GM23338 (cell line): Measurements from ENCODE around the gene ATXN3. TPM values are rescaled to one million over a fixed set of nuclear protein-coding genes. Genes with fewer than 3 reads are reported as not detected.

Experiments
- ATAC-seq: fragments of 200-7000 bp; cut with Tn5 transposase; 3 replicates; pipeline ENCODE4 v1.9.1; 2020
- DNase-seq: peaks from one replicate; pipeline ENCODE4 v3.0.0-alpha.2; 2015; ENCODE audit warnings: low spot score
- H2AFZ ChIP-seq: fragments of 200-600 bp; sonication (generic); 2 replicates; pipeline ENCODE4 v1.8.0; 2016; ENCODE audit warnings: antibody characterized with exemption, mild to moderate bottlenecking, moderate library complexity
- H3F3A ChIP-seq: fragments of 200-600 bp; sonication (generic); replicated peaks from 2 replicates; pipeline ENCODE4 v1.8.0; 2017; ENCODE audit warnings: antibody characterized with exemption, mixed run types, low read depth
- H3K27ac ChIP-seq: fragments of 200-600 bp; sonication (generic); 2 replicates; pipeline ENCODE4 v1.6.1; 2016; ENCODE audit warnings: low read depth
- H3K27me3 ChIP-seq: fragments of 200-600 bp; sonication (generic); 2 replicates; pipeline ENCODE4 v1.8.0; 2016; ENCODE audit warnings: mild to moderate bottlenecking, mixed run types, moderate library complexity; ENCODE audit not compliant: insufficient read depth
- H3K36me3 ChIP-seq: fragments of 200-600 bp; sonication (generic); 2 replicates; pipeline ENCODE4 v1.8.0; 2016; ENCODE audit warnings: mild to moderate bottlenecking; ENCODE audit not compliant: insufficient read depth
- H3K4me1 ChIP-seq: fragments of 200-600 bp; sonication (generic); 2 replicates; pipeline ENCODE4 v1.8.0; 2016; ENCODE audit warnings: mild to moderate bottlenecking, moderate library complexity; ENCODE audit not compliant: insufficient read depth
- H3K4me2 ChIP-seq: fragments of 200-600 bp; sonication (generic); 2 replicates; pipeline ENCODE4 v1.7.1; 2017; ENCODE audit warnings: mixed run types
- H3K4me3 ChIP-seq: fragments of 200-600 bp; sonication (generic); 2 replicates; pipeline ENCODE4 v1.6.1; 2016; ENCODE audit warnings: mixed run types
- H3K79me2 ChIP-seq: fragments of 200-600 bp; sonication (generic); replicated peaks from 2 replicates; pipeline ENCODE4 v1.8.0; 2017; ENCODE audit warnings: mild to moderate bottlenecking; ENCODE audit not compliant: insufficient read depth
- H3K9me2 ChIP-seq: fragments of 200-600 bp; sonication (generic); 2 replicates; pipeline ENCODE4 v1.8.0; 2017; ENCODE audit not compliant: insufficient read depth
- H4K20me1 ChIP-seq: fragments of 200-600 bp; sonication (generic); replicated peaks from 2 replicates; pipeline ENCODE4 v1.8.0; 2017; ENCODE audit warnings: mild to moderate bottlenecking; ENCODE audit not compliant: insufficient read depth
- H3K27ac Mint-ChIP-seq: 2 replicates; pipeline ENCODE4 v1.8.0; 2020; ENCODE audit warnings: inconsistent platforms, mild to moderate bottlenecking, moderate library complexity, mixed read lengths
- H3K27me3 Mint-ChIP-seq: 3 replicates; pipeline ENCODE4 v1.8.0; 2022; ENCODE audit warnings: low read depth, mild to moderate bottlenecking, moderate library complexity, mixed read lengths, inconsistent platforms; ENCODE audit not compliant: insufficient read depth, poor library complexity
- H3K36me3 Mint-ChIP-seq: 3 replicates; pipeline ENCODE4 v1.8.0; 2021; ENCODE audit warnings: low read depth, mild to moderate bottlenecking, inconsistent platforms, moderate library complexity, mixed read lengths
- H3K4me1 Mint-ChIP-seq: 3 replicates; pipeline ENCODE4 v1.8.0; 2020; ENCODE audit warnings: mild to moderate bottlenecking, inconsistent platforms, mixed read lengths
- H3K4me3 Mint-ChIP-seq: 3 replicates; pipeline ENCODE4 v1.8.0; 2021; ENCODE audit warnings: moderate library complexity, mild to moderate bottlenecking, inconsistent platforms, mixed read lengths
- H3K9me3 Mint-ChIP-seq: 3 replicates; pipeline ENCODE4 v1.8.0; 2020; ENCODE audit warnings: moderate library complexity, mild to moderate bottlenecking, inconsistent platforms, mixed read lengths
- CREB1 ChIP-seq: fragments of 250-450 bp; sonication (Bioruptor Pico); IDR thresholded peaks from 2 replicates; pipeline ENCODE4 v1.5.0; 2020; ENCODE audit warnings: low read depth, mild to moderate bottlenecking, moderate library complexity
- POLR2AphosphoS5 ChIP-seq: IDR thresholded peaks from 2 replicates; pipeline ENCODE4 v1.6.1; 2016; ENCODE audit warnings: antibody characterized with exemption, low read depth
- ZNF114 ChIP-seq: fragments of 250-450 bp; sonication (Bioruptor Pico); IDR thresholded peaks from 2 replicates; pipeline ENCODE4 v1.5.0; 2020; ENCODE audit warnings: mild to moderate bottlenecking, moderate library complexity
- polyA plus RNA-seq: library from polyadenylated mRNA; unstranded; fragments of >200 nt; fragmentation: Nextera tagmentation; extraction: Ambion mirVana; gene quantifications from 2 replicates; pipeline ENCODE4 v1.2.1, GENCODE V29; 2016
- total RNA-seq: library from RNA; depleted of rRNA; stranded (reverse); fragments of >200 nt; shearing (Covaris generic); gene quantifications from 2 replicates; pipeline ENCODE4 v1.2.3, GENCODE V29; 2014
- TF ChIP-seq, protein P1 (sequence below): IDR thresholded peaks from 2 replicates; pipeline ENCODE4 v1.6.1; 2016; ENCODE audit warnings: antibody characterized with exemption
- TF ChIP-seq, protein P2 (sequence below), 2 experiments: fragments of 200-600 bp in 1 of 2; sonication (generic) in 1 of 2; conservative IDR thresholded peaks; 2 replicates each; pipeline versions ENCODE4 v1.5.1 to v1.6.1; 2016 to 2017; ENCODE audit warnings: antibody characterized with exemption in 2 of 2, low read depth in 2 of 2, mild to moderate bottlenecking in 2 of 2, moderate library complexity in 1 of 2

The ATXN3 gene
- total and polyA plus RNA-seq, 2 experiments from 2014 or later: 39.5 to 66.7 TPM

DNA sequence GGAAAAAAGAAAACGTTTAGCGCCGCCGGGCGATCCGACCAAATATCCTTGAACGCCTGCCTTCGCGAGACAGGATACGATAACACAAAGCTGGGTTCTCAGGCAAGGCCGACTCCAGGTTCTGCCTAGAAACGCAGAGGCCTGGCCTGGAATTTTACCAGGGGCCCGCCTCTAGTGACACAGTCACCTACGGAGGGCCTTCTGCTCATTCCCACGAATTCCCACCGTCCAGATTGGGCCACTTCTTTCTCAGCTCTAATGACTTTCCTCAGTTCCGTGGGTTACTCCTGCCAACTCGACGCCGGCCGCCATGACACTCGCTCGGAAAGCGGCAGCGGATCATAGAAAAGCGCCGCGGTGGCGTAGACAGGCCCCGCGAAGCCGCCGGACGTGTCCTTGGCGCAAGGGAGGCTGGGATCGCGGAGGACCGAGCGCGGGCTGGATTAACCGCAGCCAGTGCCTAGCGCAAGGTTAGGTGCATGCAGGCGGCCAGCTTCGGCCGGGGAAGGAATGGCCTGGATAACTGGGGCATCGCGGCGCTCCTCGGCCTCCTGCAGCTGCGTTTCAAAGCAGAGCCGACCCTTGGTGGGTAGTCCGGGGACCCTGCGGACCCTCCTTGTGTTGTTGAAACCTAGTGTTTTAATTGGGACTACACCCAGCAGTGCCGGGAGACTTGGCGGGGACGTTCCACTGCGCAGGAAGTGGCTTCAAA, 66.5 kb downstream of the ATXN3 start, which contains the start of gene TRIP11:
Gene TRIP11, minus strand, starts transcription at position 341 of the 712 bp plus-strand sequence. CDS start 374 bp downstream, outside the sequence.
- peaks cover 4% of the 10 kb centered on the region; the same call in 1 of the 3 replicates for H3K36me3 Mint-ChIP-seq
- TF ChIP-seq, protein P1, sequence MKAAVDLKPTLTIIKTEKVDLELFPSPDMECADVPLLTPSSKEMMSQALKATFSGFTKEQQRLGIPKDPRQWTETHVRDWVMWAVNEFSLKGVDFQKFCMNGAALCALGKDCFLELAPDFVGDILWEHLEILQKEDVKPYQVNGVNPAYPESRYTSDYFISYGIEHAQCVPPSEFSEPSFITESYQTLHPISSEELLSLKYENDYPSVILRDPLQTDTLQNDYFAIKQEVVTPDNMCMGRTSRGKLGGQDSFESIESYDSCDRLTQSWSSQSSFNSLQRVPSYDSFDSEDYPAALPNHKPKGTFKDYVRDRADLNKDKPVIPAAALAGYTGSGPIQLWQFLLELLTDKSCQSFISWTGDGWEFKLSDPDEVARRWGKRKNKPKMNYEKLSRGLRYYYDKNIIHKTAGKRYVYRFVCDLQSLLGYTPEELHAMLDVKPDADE: no peak; the same call in 1 of the 2 replicates
- TF ChIP-seq, protein P2, sequence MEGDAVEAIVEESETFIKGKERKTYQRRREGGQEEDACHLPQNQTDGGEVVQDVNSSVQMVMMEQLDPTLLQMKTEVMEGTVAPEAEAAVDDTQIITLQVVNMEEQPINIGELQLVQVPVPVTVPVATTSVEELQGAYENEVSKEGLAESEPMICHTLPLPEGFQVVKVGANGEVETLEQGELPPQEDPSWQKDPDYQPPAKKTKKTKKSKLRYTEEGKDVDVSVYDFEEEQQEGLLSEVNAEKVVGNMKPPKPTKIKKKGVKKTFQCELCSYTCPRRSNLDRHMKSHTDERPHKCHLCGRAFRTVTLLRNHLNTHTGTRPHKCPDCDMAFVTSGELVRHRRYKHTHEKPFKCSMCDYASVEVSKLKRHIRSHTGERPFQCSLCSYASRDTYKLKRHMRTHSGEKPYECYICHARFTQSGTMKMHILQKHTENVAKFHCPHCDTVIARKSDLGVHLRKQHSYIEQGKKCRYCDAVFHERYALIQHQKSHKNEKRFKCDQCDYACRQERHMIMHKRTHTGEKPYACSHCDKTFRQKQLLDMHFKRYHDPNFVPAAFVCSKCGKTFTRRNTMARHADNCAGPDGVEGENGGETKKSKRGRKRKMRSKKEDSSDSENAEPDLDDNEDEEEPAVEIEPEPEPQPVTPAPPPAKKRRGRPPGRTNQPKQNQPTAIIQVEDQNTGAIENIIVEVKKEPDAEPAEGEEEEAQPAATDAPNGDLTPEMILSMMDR (conservative IDR thresholded peaks at IDR 0.05; ENCODE audit: low read depth in 2 of 2): no peak
- TF ChIP-seq POLR2AphosphoS5: peak; percentile 92
- TF ChIP-seq CREB1: peak; percentile 88
- Histone ChIP-seq H4K20me1 (0 out of 2 replicates have a peak, but pooled peaks cover 5% of the 10 kb centered on the region), H3K9me2 (no peaks in the 10 kb centered on the region), H3K36me3 (no peaks in the 10 kb centered on the region), H3K4me1 (peaks cover 16% of the 10 kb centered on the region), H3K4me2 (peak within 1 kb of the TSS; percentile 76), H3K79me2 (peaks cover 55% of the 10 kb centered on the region), H3K27me3 (no peaks in the 10 kb centered on the region), H2AFZ (peak within 1 kb of the TSS; percentile 69), H3K27ac (peak within 1 kb of the TSS; percentile 99), H3F3A (no peaks in the 10 kb centered on the region), H3K4me3 (peak within 1 kb of the TSS; percentile 63)
- H3K27me3 Mint-ChIP-seq: peaks cover 4% of the 10 kb centered on the region
- ATAC-seq: peak; percentile 96
- peak; percentile 96 for DNase-seq
- peaks cover 3% of the 10 kb centered on the region; the same call in 1 of the 3 replicates for H3K9me3 Mint-ChIP-seq
- peaks cover 10% of the 10 kb centered on the region for H3K4me1 Mint-ChIP-seq
- peak within 1 kb of the TSS; percentile 99 for H3K27ac Mint-ChIP-seq
- peak within 1 kb of the TSS; percentile 95 for H3K4me3 Mint-ChIP-seq

DNA sequence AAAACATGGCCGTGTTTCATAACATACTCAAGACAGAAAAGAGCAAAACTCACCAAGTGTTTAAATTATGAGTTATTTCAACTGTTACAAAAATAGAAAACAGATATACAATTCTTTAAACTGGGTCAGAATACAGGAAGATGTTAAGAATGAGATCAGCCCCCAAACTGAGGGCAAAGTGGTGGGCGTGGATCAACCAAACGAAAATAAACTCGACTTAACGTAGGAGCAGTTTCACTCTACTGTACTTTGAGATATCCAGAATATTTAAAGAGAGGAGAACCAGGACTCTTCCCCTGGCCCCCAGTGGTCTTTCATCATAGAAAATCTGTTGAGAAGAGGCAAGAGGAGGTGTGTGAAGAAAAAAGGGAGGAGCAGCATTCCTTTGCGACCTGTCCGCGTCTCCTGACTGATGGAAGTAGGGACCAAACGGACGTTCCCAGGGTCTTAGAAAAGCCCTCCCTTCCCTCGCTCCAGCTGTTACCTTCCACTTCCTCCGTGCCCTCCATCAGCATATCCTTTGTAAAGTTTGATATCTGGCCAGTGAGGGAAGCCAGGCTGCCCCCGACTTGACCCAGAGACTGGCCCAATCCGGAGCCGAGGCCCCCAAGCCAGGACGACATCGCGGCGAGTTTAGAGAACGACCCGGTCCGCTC, 67.2 kb downstream of the ATXN3 start:
- Mint-ChIP-seq H3K4me1 (peaks cover 10% of the 10 kb centered on the region), H3K9me3 (peaks cover 3% of the 10 kb centered on the region; the same call in 2 of the 3 replicates), H3K27ac (peak overlapping the region; percentile 99), H3K36me3 (peaks cover 10% of the 10 kb centered on the region; the same call in 2 of the 3 replicates), H3K27me3 (peaks cover 4% of the 10 kb centered on the region), H3K4me3 (peak overlapping the region; percentile 95)
- Histone ChIP-seq H3K79me2 (peaks cover 62% of the 10 kb centered on the region), H3F3A (no peaks in the 10 kb centered on the region), H3K4me1 (peaks cover 16% of the 10 kb centered on the region), H3K27ac (peak overlapping the region; percentile 99), H3K27me3 (no peaks in the 10 kb centered on the region), H3K9me2 (no peaks in the 10 kb centered on the region), H3K4me3 (peak overlapping the region; percentile 63), H3K4me2 (peak overlapping the region; percentile 76), H2AFZ (peak overlapping the region; percentile 69; the same call in 1 of the 2 replicates), H4K20me1 (0 out of 2 replicates have a peak, but pooled peaks cover 5% of the 10 kb centered on the region), H3K36me3 (no peaks in the 10 kb centered on the region)
- ATAC-seq: peak; percentile 89
- TF ChIP-seq CREB1 (peak; percentile 70), ZNF114 (no peak)
- peak; percentile 98 for DNase-seq
